HUES6 (cell line): ENCODE measurements around the gene FGD4.

Experiments
- H3K27ac ChIP-seq: 2 replicates; pipeline ENCODE4 v1.7.0; 2013; ENCODE audit warnings: low read depth, mild to moderate bottlenecking, low read length, inconsistent platforms
- H3K27me3 ChIP-seq: 2 replicates; pipeline ENCODE4 v1.6.1; 2013; ENCODE audit warnings: low read length; ENCODE audit not compliant: control insufficient read depth, insufficient read depth
- H3K36me3 ChIP-seq: 2 replicates; pipeline ENCODE4 v1.6.1; 2013; ENCODE audit warnings: low read length; ENCODE audit not compliant: control insufficient read depth, insufficient read depth
- H3K4me1 ChIP-seq: 2 replicates; pipeline ENCODE4 v1.6.1; 2013; ENCODE audit warnings: low read length; ENCODE audit not compliant: control insufficient read depth, insufficient read depth
- H3K4me3 ChIP-seq: 2 replicates; pipeline ENCODE4 v1.5.1; 2013; ENCODE audit warnings: low read depth, low read length
- H3K9ac ChIP-seq: one replicate; pipeline ENCODE4 v1.6.1; 2013; ENCODE audit warnings: mild to moderate bottlenecking, low read length
- H3K9me3 ChIP-seq: 2 replicates; pipeline ENCODE4 v1.6.1; 2013; ENCODE audit warnings: low read depth, low read length; ENCODE audit not compliant: control insufficient read depth, insufficient read depth

The FGD4 gene

DNA sequence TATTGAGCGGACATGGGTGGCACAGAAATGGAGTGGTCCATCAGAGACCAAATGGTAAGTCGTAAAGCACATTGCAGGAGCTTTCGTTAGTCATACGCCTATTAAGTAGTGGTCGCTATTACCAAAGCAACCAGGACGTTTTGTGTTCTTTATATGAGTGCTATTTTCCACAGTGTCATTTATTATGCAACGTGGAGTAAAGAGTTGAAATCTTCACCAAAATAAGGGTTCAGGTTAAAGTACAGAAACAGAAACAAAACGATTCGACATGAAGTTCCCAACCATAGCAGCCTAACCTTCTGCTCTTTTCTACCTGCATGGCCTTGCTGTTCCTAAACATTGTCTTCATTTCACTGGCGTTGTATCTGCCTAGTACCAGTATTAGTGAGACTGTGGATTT, 20.1 kb upstream of the FGD4 start:
- H3K27ac ChIP-seq: no peak overlapping the region
- peaks cover 10% of the 10 kb centered on the region for H3K4me1 ChIP-seq
- no peak overlapping the region for H3K4me3 ChIP-seq
- H3K36me3 ChIP-seq: no peaks in the 10 kb centered on the region
- no peaks in the 10 kb centered on the region for H3K27me3 ChIP-seq
- H3K9me3 ChIP-seq: no peaks in the 10 kb centered on the region
- no peak overlapping the region for H3K9ac ChIP-seq

DNA sequence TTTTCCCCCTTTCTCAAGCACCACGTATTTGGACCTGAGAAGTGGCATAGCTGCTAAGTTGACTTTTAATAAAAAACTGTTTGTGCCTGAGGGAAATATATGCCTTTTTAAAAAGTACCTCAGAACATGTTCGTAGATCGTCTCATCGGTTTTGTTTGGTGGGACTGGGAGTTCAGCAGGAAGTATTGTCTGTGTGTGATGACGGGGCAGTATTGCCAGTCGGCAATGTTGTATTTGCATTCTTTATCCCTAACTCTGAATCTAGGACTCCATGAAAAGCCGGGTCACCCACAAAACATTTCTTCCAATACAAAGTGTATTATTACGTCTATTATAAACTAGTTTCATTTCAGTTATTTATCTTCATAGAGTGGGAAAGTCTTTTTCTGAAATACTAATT, 19.7 kb upstream of the FGD4 start:
- H3K9me3 ChIP-seq: no peaks in the 10 kb centered on the region
- H3K4me3 ChIP-seq: no peak overlapping the region
- H3K27me3 ChIP-seq: no peaks in the 10 kb centered on the region
- H3K4me1 ChIP-seq: peaks cover 10% of the 10 kb centered on the region
- no peak overlapping the region for H3K27ac ChIP-seq
- H3K36me3 ChIP-seq: no peaks in the 10 kb centered on the region
- no peak overlapping the region for H3K9ac ChIP-seq

DNA sequence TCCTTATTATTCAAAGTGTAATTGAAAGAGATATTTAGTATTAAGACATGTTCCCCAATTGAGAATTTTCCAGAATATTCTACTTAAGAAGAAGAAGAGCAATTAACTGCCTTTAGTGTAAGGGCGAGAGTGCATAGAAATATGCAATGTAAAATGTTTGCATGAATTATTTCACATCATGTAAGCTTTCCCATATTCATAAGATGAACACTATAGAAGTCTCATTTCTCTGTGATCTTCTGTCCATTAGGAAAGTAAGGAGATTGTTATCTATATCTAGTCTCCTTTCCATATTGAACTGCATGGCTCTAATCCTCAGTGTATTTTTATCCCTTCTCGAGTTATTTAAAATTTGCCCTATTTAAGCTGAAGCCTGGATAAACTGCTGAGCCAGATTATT, 17.1 kb upstream of the FGD4 start:
- Histone ChIP-seq H3K36me3 (no peaks in the 10 kb centered on the region), H3K4me3 (no peak overlapping the region), H3K9ac (no peak overlapping the region), H3K4me1 (peaks cover 10% of the 10 kb centered on the region), H3K9me3 (no peaks in the 10 kb centered on the region), H3K27me3 (no peaks in the 10 kb centered on the region), H3K27ac (no peak overlapping the region)

DNA sequence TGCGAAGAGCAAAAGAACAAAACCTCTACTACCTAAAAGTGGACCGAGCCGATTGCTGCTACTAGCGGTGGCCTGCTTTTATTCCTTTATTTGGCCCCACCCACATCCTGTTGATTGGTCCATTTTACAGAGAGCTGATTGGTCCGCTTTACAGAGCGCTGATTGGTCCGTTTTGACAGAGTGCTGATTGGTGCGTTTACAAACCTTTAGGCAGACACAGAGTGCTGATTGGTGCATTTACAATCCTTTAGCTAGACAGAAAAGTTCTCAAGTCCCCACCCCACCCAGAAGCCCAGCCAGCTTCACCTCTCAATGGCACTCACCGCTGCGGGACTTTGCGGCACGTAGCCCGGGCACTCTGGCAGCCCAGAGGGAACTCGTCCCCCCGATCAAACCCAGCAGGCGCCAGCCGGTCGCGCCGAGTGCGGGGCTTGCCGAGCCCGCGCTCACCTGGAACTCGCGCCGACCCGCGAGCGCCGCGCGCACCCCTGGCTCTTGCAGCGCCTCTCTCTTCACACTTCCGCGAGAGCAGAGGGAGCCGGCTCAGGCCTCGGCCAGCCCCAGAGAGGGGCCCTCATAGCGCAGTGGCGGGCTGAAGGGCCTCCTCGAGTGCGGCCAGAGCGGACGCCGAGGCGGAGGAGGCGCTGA, 8.7 kb upstream of the FGD4 start:
- Histone ChIP-seq H3K4me1 (peaks cover 6% of the 10 kb centered on the region), H3K27me3 (no peaks in the 10 kb centered on the region), H3K36me3 (no peaks in the 10 kb centered on the region), H3K9ac (no peak overlapping the region), H3K4me3 (peak overlapping the region; percentile 15; the same call in 1 of the 2 replicates), H3K27ac (no peak overlapping the region), H3K9me3 (no peaks in the 10 kb centered on the region)

DNA sequence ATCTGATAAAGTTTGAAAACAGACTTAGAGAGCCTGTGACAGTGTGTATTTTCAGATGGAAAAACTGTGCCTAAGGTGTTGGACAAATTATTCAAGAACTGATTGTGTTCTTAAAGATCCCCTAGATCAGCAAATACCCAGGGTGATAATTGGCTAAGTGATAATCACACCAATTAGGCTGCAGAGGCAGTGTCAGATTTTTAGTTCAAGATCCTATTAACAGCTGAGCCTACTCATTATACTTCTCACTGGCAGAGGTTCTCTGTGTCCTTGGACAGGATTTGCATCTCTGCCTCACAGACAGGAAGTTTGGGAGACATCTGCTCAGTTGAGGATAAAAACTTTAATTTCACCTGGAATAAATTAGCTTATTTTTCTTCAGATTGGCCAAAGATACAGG, 4.3 kb upstream of the FGD4 start:
- Histone ChIP-seq H3K4me1 (peaks cover 22% of the 10 kb centered on the region), H3K4me3 (no peak overlapping the region), H3K9me3 (no peaks in the 10 kb centered on the region), H3K9ac (no peak overlapping the region), H3K36me3 (no peaks in the 10 kb centered on the region), H3K27me3 (no peaks in the 10 kb centered on the region; the same call in 1 of the 2 replicates), H3K27ac (no peak overlapping the region)

DNA sequence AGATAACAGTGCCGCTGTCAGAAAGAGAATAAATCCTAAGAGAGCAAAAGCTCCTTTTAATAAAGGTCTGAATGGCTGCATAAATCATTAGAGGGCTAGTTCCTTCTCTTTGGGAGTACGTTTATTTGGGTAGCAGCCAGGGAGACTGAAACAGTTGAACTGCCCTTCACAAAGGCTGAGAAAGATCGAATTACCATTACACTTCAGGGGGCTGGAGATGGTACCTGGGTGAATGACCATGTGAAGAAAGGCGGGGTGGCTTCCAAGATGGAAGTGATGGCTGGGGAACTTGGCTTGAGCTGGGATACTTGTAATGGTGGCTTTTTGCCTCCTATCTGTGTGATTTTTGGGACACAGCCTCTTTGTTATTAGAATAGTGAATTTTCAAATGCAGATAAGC, 1.7 kb upstream of the FGD4 start:
- H3K4me1 ChIP-seq: peaks cover 26% of the 10 kb centered on the region
- peaks cover 5% of the 10 kb centered on the region; the same call in 1 of the 2 replicates for H3K36me3 ChIP-seq
- no peak overlapping the region for H3K9ac ChIP-seq
- no peaks in the 10 kb centered on the region; the same call in 1 of the 2 replicates for H3K27me3 ChIP-seq
- no peak overlapping the region for H3K4me3 ChIP-seq
- no peaks in the 10 kb centered on the region for H3K9me3 ChIP-seq
- H3K27ac ChIP-seq: no peak overlapping the region

DNA sequence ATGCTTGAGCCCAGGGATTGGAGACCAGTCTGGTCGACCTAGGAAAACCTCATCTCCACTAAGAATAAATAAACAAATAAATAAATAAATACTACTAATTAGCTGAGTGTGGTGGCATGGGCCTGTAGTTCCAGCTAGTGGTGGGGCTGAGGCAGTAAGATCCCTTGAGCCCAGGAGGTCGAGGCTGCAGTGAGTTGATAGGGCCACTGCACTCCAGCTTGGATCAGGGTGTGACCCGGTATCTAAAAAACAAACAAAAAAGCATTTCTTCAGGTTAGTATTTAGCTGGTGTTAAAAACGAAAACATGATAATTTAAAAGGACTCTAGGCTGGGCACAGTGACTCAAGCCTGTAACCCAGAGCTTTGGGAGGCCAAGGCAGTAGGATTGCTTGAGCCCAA, 1.2 kb upstream of the FGD4 start:
- no peaks in the 10 kb centered on the region; the same call in 1 of the 2 replicates for H3K27me3 ChIP-seq
- no peaks in the 10 kb centered on the region for H3K9me3 ChIP-seq
- H3K4me1 ChIP-seq: peaks cover 26% of the 10 kb centered on the region
- H3K9ac ChIP-seq: no peak overlapping the region
- H3K36me3 ChIP-seq: peaks cover 10% of the 10 kb centered on the region
- H3K27ac ChIP-seq: no peak overlapping the region
- peak overlapping the region; percentile 79 for H3K4me3 ChIP-seq

DNA sequence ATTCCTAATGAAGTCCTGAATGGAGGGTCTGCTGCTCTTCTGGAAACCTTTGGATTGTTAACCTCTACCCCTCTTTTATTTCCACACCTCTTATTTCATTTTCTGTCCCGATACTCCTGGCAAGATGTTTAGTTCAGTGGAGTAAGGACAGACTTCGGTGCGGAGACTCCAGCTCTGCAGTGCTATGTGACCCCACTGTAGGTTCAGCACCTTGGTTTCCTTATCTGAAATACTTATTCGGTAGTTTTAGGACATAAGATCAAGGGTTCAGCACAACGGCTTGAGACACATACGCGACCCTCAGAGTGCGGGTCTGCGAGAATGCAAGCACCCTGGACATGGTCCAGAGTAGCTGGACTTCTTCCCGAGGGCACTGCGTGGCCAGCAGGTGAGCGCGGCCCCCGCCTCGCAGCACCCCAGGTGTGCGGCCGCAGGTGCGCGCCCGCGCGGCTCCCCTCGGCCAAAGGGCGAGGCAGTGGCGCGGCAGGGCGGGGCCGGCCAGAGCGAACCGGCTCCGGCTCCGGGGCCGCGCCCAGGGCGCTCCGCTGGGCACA, 465 bp upstream of the FGD4 start:
- Histone ChIP-seq H3K27ac (peak overlapping the region; percentile 93), H3K27me3 (no peaks in the 10 kb centered on the region; the same call in 1 of the 2 replicates), H3K4me1 (peaks cover 26% of the 10 kb centered on the region), H3K9me3 (no peaks in the 10 kb centered on the region), H3K9ac (peak overlapping the region; percentile 91), H3K36me3 (peaks cover 17% of the 10 kb centered on the region), H3K4me3 (peak overlapping the region; percentile 79)

DNA sequence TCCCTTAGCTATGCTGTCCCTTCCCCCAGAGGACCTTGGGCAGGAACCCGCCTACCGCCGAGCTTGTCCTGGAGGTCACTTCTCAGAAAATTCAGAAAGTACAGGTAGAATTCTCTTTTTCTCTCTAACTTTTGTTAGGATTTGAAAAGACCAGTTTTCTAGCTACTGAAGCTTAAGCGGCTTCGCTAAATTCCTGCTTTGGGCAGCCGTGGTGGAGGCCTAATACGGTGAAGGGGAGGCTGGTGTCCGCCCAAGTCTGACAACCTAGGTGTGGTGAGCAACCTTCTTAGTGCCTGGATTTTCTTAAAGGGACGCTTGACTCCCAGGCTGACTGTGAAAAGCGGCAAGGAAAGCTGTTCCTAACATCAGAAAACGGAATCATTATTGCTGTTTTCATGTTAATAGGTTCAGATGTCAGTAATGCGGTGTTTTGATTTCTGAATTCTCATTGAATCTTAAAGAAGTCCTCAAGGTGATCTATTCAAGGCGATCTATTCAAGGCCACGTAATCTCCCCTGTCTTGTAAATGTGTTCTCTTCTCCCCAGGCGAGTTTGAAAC, 835 bp downstream of the FGD4 start:
- peaks cover 21% of the 10 kb centered on the region for H3K36me3 ChIP-seq

DNA sequence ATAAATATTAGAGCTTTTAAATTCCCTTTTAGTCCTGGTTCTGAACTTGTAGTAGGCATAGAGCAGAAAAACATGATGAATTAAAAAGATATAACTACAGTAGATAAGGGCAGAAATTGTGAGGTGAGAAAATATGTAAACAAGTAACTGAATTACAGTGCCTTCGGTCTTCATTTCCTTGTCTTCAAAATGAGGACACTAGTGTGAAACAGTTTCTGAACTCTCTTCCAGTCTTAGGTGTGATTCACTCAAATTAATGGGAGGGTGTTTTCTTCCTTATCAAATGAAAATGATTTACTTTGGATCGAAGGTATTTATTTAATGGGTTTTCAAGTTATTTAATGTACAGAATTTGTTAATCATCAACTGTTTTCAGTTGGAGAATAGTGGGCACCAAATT, 1.5 kb downstream of the FGD4 start:
- Histone ChIP-seq H3K9ac (peak overlapping the region; percentile 91), H3K27ac (peak overlapping the region; percentile 93), H3K4me3 (peak overlapping the region; percentile 79), H3K36me3 (peaks cover 21% of the 10 kb centered on the region), H3K4me1 (peaks cover 20% of the 10 kb centered on the region), H3K9me3 (no peaks in the 10 kb centered on the region), H3K27me3 (no peaks in the 10 kb centered on the region; the same call in 1 of the 2 replicates)

More for the DNA sequence above, 835 bp downstream of the FGD4 start:
- H3K4me1 ChIP-seq: peaks cover 22% of the 10 kb centered on the region
- no peaks in the 10 kb centered on the region; the same call in 1 of the 2 replicates for H3K27me3 ChIP-seq
- peak overlapping the region; percentile 79 for H3K4me3 ChIP-seq
- peak overlapping the region; percentile 93 for H3K27ac ChIP-seq
- no peaks in the 10 kb centered on the region for H3K9me3 ChIP-seq
- H3K9ac ChIP-seq: peak overlapping the region; percentile 91

DNA sequence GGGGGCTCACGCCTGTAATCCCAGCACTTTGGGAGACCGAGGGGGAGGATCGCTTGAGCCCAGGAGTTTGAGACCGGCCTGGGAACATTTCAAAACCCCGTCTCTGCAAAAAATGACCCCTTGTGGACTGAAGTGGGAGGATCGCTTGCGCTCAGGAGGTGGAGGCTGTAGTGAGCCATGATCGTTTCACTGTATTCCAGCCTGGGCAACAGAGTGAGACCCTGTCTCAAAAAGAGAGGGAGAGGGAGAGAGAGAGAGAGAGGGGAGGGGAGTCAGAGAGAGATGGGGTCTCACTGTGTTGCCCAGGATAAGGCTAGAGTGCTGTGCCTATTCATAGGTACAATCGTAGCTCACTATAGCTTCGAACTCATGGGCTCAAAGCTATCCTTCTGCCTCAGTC, 2.8 kb downstream of the FGD4 start:
- Histone ChIP-seq H3K9me3 (no peaks in the 10 kb centered on the region), H3K9ac (no peak overlapping the region), H3K36me3 (peaks cover 21% of the 10 kb centered on the region), H3K27ac (no peak overlapping the region), H3K27me3 (no peaks in the 10 kb centered on the region; the same call in 1 of the 2 replicates), H3K4me1 (peaks cover 20% of the 10 kb centered on the region), H3K4me3 (no peak overlapping the region)
